OCI-LY7 (cell line): ENCODE measurements around the gene CAMK1G. TPM values are rescaled to one million over a fixed set of nuclear protein-coding genes. Genes with fewer than 3 reads are reported as not detected.

Source experiments
- BruUV-seq: library from RNA; stranded (reverse); fragments of 400-500 nt; replicated peaks from 2 replicates; lab custom pipeline; 2021; lab: Mats Ljungman, UMichigan
- CTCF ChIA-PET: fragments of 300-600 bp; sonication (Branson Sonifier 250); formaldehyde crosslinking; loops from one replicate; lab custom pipeline; 2022; ENCODE audit warnings: antibody characterized with exemption; ENCODE audit not compliant: unreplicated experiment; lab: Charles Lee
- POLR2A ChIA-PET: fragments of 300-600 bp; sonication (Branson Sonifier 250); formaldehyde crosslinking; loops from one replicate; lab custom pipeline; 2022; ENCODE audit warnings: antibody characterized with exemption; lab: Charles Lee
- DNase-seq: peaks from one replicate; pipeline ENCODE4 v3.0.0-alpha.2; 2015; ENCODE audit warnings: low spot score
- H2AFZ ChIP-seq: fragments of 200-600 bp; sonication (generic), shearing (Covaris generic); 2 replicates; pipeline ENCODE4 v1.6.1; 2014; ENCODE audit warnings: mild to moderate bottlenecking, antibody characterized with exemption, low read length, moderate library complexity
- H3K27ac ChIP-seq: fragments of 200-600 bp; sonication (generic); 2 replicates; pipeline ENCODE4 v1.5.1; 2014; ENCODE audit warnings: mixed run types, low read depth, mild to moderate bottlenecking, moderate library complexity, low read length, inconsistent platforms; ENCODE audit not compliant: poor library complexity, severe bottlenecking
- H3K36me3 ChIP-seq: fragments of 200-600 bp; sonication (generic); 2 replicates; pipeline ENCODE4 v1.6.1; 2014; ENCODE audit warnings: mild to moderate bottlenecking, antibody characterized with exemption, low read length, moderate library complexity, mixed read lengths; ENCODE audit not compliant: insufficient read depth
- H3K4me1 ChIP-seq: fragments of 200-600 bp; sonication (generic); 2 replicates; pipeline ENCODE4 v1.5.1; 2014; ENCODE audit warnings: mild to moderate bottlenecking, low read length; ENCODE audit not compliant: insufficient read depth, poor library complexity, severe bottlenecking
- H3K4me2 ChIP-seq: fragments of 200-600 bp; sonication (generic); 2 replicates; pipeline ENCODE4 v1.6.1; 2014; ENCODE audit warnings: mild to moderate bottlenecking, low read length
- H3K4me3 ChIP-seq: fragments of 200-600 bp; sonication (generic); 2 replicates; pipeline ENCODE4 v1.5.1; 2014; ENCODE audit warnings: mild to moderate bottlenecking, low read depth, low read length; ENCODE audit not compliant: poor library complexity, severe bottlenecking
- H3K79me2 ChIP-seq: fragments of 200-600 bp; sonication (generic); 2 replicates; pipeline ENCODE4 v1.6.1; 2016; ENCODE audit warnings: low read depth, mild to moderate bottlenecking, low read length, moderate library complexity, mixed read lengths; ENCODE audit not compliant: insufficient read depth
- H3K9me2 ChIP-seq: fragments of 200-600 bp; sonication (generic); 2 replicates; pipeline ENCODE4 v1.6.1; 2016; ENCODE audit warnings: mild to moderate bottlenecking, low read length, mixed read lengths; ENCODE audit not compliant: insufficient read depth
- H3K9me3 ChIP-seq: fragments of 200-600 bp; sonication (generic); 2 replicates; pipeline ENCODE4 v1.6.1; 2014; ENCODE audit warnings: mild to moderate bottlenecking, mixed run types, low read length, mixed read lengths
- H4K20me1 ChIP-seq: fragments of 200-600 bp; sonication (generic); 2 replicates; pipeline ENCODE4 v1.6.1; 2014; ENCODE audit warnings: mild to moderate bottlenecking, antibody characterized with exemption, low read length, moderate library complexity, mixed read lengths; ENCODE audit not compliant: insufficient read depth
- CTCF ChIP-seq: fragments of 200-600 bp; sonication (generic); conservative IDR thresholded peaks from 2 replicates; pipeline ENCODE4 v1.5.1; 2014; ENCODE audit warnings: mild to moderate bottlenecking, antibody characterized with exemption, low read length, moderate library complexity, mixed read lengths
- EZH2phosphoT487 ChIP-seq: fragments of 200-600 bp; sonication (generic); IDR thresholded peaks from 2 replicates; pipeline ENCODE4 v1.6.1; 2018; ENCODE audit warnings: low read depth, borderline replicate concordance, mild to moderate bottlenecking, mixed run types, antibody characterized with exemption, low read length, moderate library complexity, mixed read lengths
- intact Hi-C: fragments of 100-400 bp; cut with micrococcal nuclease; formaldehyde crosslinking; loops from one replicate; pipeline ENCODE4 v1.10.0; 2022; ENCODE audit not compliant: unreplicated experiment
- total RNA-seq, 2 experiments: library from RNA; depleted of rRNA in 1 of 2; stranded (reverse); fragments of >200 nt in 1 of 2; shearing (Covaris generic) in 1 of 2; gene quantifications; 2 replicates each; pipeline ENCODE4 v1.2.3, GENCODE V29; 2014 to 2022

Gene CAMK1G
- total RNA-seq, 2 experiments from 2014 or later: not detected

- intact Hi-C loops: no loop called here
- Histone ChIP-seq H3K4me1 (no peaks in the 10 kb centered on the region), H3K4me3 (no peak overlapping the region), H3K79me2 (no peaks in the 10 kb centered on the region), H4K20me1 (no peaks in the 10 kb centered on the region), H3K9me3 (no peaks in the 10 kb centered on the region), H3K36me3 (no peaks in the 10 kb centered on the region), H2AFZ (no peak overlapping the region), H3K27ac (no peak overlapping the region), H3K9me2 (no peaks in the 10 kb centered on the region), H3K4me2 (no peak overlapping the region)
- TF ChIP-seq EZH2phosphoT487 (no peak), CTCF (no peak)
- BruUV-seq: no TSS peak
- POLR2A ChIA-PET: interaction anchor here (0.6 to 1.4 kb wide), 2 partner anchors 24 to 267 kb away, joined by 3 to 5 read pairs; no protein-coding TSS in a partner anchor
- DNase-seq: no peak
- CTCF ChIA-PET: no interaction called here
These were observed 27.1 kb downstream of the CAMK1G start for GRCh38 chr1:209610631-209610905.

DNA sequence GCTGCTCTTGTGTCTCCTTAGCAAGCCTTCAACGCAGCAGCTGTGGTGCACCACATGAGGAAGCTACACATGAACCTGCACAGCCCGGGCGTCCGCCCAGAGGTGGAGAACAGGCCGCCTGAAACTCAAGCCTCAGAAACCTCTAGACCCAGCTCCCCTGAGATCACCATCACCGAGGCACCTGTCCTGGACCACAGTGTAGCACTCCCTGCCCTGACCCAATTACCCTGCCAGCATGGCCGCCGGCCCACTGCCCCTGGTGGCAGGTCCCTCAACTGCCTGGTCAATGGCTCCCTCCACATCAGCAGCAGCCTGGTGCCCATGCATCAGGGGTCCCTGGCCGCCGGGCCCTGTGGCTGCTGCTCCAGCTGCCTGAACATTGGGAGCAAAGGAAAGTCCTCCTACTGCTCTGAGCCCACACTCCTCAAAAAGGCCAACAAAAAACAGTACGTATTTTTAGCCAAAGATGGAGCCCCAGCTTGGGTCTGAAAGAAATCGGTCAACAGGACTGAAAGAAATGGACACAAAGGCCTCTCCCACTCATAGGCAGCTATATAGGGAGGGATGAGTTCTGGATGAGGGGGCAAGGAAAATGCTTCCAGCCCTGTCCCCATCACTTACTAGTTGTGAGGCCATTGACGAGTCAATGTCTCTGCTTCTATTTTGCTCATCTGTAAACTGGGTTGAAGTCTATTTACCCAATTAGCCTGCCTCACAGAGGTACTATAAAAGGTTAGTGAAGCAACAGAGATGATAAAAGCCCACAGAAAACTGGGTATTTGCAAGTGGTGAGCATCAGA is 28.5 kb downstream of the CAMK1G start:
- CTCF ChIA-PET: no interaction called here
- no peaks in the 10 kb centered on the region for H3K79me2 ChIP-seq
- no peak overlapping the region for H3K4me3 ChIP-seq
- TF ChIP-seq EZH2phosphoT487 (no peak), CTCF (no peak)
- no peak for DNase-seq
- POLR2A ChIA-PET: no interaction called here
- no peaks in the 10 kb centered on the region for H3K36me3 ChIP-seq
- no TSS peak for BruUV-seq
- H3K27ac ChIP-seq: no peak overlapping the region
- H2AFZ ChIP-seq: no peak overlapping the region
- no peaks in the 10 kb centered on the region for H3K9me3 ChIP-seq
- H4K20me1 ChIP-seq: no peaks in the 10 kb centered on the region
- H3K4me1 ChIP-seq: no peaks in the 10 kb centered on the region
- H3K4me2 ChIP-seq: no peak overlapping the region
- intact Hi-C loops: no loop called here
- no peaks in the 10 kb centered on the region for H3K9me2 ChIP-seq

DNA sequence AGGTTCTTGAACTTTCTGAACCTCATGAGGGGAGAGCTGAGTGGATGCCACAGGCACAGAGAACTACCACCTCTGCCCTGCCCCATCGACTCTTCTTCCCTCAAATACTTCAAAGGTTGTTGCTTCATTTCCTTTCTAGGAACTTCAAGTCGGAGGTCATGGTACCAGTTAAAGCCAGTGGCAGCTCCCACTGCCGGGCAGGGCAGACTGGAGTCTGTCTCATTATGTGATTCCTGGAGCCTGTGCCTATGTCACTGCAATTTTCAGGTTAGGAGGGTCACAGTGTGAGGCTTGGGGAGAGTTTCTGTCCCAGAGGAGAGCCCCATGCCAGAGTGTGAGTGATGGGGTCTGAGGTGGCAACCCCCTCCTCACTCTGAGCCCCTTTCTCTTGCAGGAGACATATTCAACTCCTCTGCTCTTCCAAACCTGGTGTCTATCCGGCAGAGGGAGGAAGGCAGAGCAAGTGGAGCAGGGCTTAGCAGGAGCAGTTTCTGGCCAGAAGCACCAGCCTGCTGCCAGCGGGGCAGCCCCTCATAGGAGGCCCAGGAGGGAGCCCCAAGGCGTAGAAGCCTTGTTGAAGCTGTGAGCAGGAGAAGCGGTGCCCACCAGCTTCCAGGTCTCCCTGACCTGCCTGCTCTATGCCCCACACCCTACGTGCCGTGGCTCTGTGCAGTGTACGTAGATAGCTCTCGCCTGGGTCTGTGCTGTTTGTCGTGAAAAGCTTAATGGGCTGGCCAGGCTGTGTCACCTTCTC is 29.3 kb downstream of the CAMK1G start:
- Histone ChIP-seq H3K9me3 (no peaks in the 10 kb centered on the region), H3K36me3 (no peaks in the 10 kb centered on the region), H3K4me1 (no peaks in the 10 kb centered on the region), H3K4me2 (no peak overlapping the region), H4K20me1 (no peaks in the 10 kb centered on the region), H3K27ac (no peak overlapping the region), H3K79me2 (no peaks in the 10 kb centered on the region), H3K9me2 (no peaks in the 10 kb centered on the region), H3K4me3 (no peak overlapping the region), H2AFZ (no peak overlapping the region)
- BruUV-seq: no TSS peak
- intact Hi-C loops: no loop called here
- CTCF ChIA-PET: no interaction called here
- POLR2A ChIA-PET: no interaction called here
- no peak for DNase-seq
- no peak for TF ChIP-seq EZH2phosphoT487
- TF ChIP-seq CTCF: no peak
